ENCODE data around the gene NCAPG2.

NCAPG2 gene

GRCh38 chr7:158596745-158597144 is 107.9 kb downstream of the NCAPG2 start:
- no peak for TF ChIP-seq FOXP2 (optimal IDR thresholded peaks at IDR 0.05; ENCODE audit: borderline replicate concordance, extremely low read depth, extremely low read length, insufficient read depth)
- no peak for TF ChIP-seq POLR2AphosphoS5 (IDR thresholded peaks at IDR 0.05; ENCODE audit: low read depth, low read length)
- no peak for TF ChIP-seq TAF1 (IDR thresholded peaks at IDR 0.05; ENCODE audit: borderline replicate concordance, insufficient read depth, low read length)
- TF ChIP-seq REST (IDR thresholded peaks at IDR 0.05; ENCODE audit: insufficient read depth in 1 of 2, low read depth in 2 of 2, low read length in 2 of 2) = no peak
- TF ChIP-seq SIN3A (IDR thresholded peaks at IDR 0.05; ENCODE audit: borderline replicate concordance, insufficient read depth, low read length) = no peak

DNA sequence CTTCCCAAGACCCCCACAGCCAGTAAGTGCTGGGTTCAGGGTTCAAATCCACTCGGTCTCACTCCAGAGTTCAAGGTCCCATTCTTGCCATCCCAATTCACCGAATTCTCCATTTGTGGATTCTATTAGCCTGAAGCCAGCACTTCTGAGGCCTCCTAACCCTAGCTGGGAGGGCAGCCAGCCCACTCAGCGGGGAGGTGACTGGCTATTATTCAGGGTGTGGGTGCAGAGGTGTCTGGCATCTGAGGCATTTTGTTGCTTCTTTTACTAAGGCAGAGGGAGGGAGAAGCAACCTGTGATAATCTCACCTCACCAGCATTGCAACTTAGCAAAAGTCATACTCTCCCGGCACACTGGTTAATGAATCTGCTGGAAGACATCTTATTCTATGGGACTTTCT is 108.3 kb downstream of the NCAPG2 start:
- no peak for TF ChIP-seq POLR2AphosphoS5 (IDR thresholded peaks at IDR 0.05; ENCODE audit: low read depth, low read length)
- TF ChIP-seq REST (IDR thresholded peaks at IDR 0.05; ENCODE audit: insufficient read depth in 1 of 2, low read depth in 2 of 2, low read length in 2 of 2) = no peak
- no peak for TF ChIP-seq SIN3A (IDR thresholded peaks at IDR 0.05; ENCODE audit: borderline replicate concordance, insufficient read depth, low read length)
- TF ChIP-seq TAF1 (IDR thresholded peaks at IDR 0.05; ENCODE audit: borderline replicate concordance, insufficient read depth, low read length) = no peak
- TF ChIP-seq FOXP2 (optimal IDR thresholded peaks at IDR 0.05; ENCODE audit: borderline replicate concordance, extremely low read depth, extremely low read length, insufficient read depth) = no peak

DNA sequence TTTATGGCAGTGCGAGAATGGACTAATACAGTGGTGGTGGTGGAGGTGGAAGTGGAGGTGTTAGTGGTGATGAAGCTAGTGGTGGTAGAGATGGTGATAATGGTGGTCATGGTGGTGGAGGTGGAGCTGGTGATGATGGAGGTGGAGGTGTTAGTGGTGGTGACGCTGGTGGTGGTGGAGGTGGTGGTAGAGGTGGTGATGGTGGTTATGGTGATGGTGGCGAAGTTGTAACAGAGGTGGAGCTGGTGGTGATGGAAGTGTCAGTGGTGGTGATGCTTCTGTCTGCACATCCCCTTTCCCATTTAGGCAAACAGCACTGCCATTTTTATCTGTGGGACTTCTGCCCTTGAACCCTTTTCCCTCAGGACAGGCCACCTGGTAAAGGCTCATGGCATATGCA is 109.5 kb downstream of the NCAPG2 start:
- TF ChIP-seq POLR2AphosphoS5 (IDR thresholded peaks at IDR 0.05; ENCODE audit: low read depth, low read length) (no peak), SIN3A (IDR thresholded peaks at IDR 0.05; ENCODE audit: borderline replicate concordance, insufficient read depth, low read length) (no peak), TAF1 (IDR thresholded peaks at IDR 0.05; ENCODE audit: borderline replicate concordance, insufficient read depth, low read length) (no peak), FOXP2 (optimal IDR thresholded peaks at IDR 0.05; ENCODE audit: borderline replicate concordance, extremely low read depth, extremely low read length, insufficient read depth) (no peak), REST (IDR thresholded peaks at IDR 0.05; ENCODE audit: insufficient read depth in 1 of 2, low read depth in 2 of 2, low read length in 2 of 2) (no peak)

DNA sequence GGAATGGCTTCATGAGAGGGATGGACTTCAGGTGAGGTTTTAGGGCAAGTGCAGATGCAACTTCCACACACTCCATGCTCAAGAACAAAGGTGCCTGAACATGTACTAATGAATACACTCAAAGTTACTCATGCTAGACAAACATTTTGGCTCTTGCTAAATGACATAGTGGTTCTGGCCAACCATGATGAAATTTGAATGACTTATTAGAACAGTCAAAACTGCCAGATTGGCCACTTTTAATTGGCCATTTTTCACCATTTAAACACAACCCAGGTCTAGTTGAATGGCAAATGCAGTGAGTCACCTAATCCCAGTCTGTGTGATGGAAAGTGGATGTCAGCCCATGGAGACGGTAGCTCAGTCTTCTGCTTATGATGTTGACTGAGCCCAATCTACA is 112.1 kb downstream of the NCAPG2 start:
- TF ChIP-seq FOXP2 (optimal IDR thresholded peaks at IDR 0.05; ENCODE audit: borderline replicate concordance, extremely low read depth, extremely low read length, insufficient read depth) (no peak), REST (IDR thresholded peaks at IDR 0.05; ENCODE audit: insufficient read depth in 1 of 2, low read depth in 2 of 2, low read length in 2 of 2) (no peak), POLR2AphosphoS5 (IDR thresholded peaks at IDR 0.05; ENCODE audit: low read depth, low read length) (no peak), TAF1 (IDR thresholded peaks at IDR 0.05; ENCODE audit: borderline replicate concordance, insufficient read depth, low read length) (no peak), SIN3A (IDR thresholded peaks at IDR 0.05; ENCODE audit: borderline replicate concordance, insufficient read depth, low read length) (no peak)

DNA sequence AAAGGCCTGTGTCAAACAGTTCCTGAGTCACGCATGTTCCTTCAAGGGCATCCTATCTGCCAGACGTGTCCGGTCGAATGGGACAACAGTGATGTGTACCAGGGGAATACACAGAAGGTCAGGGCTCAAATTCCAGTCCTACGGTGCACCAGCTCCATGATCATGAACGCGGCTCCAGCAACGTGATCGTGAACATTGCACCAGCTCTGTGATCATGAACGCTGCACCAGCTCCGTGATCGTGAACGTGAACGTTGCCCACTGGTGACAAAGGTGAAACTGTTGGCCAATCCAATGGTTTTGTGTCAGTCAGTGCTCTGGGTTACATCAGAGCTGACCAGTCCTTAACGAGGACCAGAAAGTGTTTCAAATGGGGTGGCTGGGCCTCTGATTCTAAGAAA is 112.7 kb downstream of the NCAPG2 start:
- TF ChIP-seq TAF1 (IDR thresholded peaks at IDR 0.05; ENCODE audit: borderline replicate concordance, insufficient read depth, low read length) (no peak), SIN3A (IDR thresholded peaks at IDR 0.05; ENCODE audit: borderline replicate concordance, insufficient read depth, low read length) (no peak), POLR2AphosphoS5 (IDR thresholded peaks at IDR 0.05; ENCODE audit: low read depth, low read length) (no peak), FOXP2 (optimal IDR thresholded peaks at IDR 0.05; ENCODE audit: borderline replicate concordance, extremely low read depth, extremely low read length, insufficient read depth) (no peak), REST (IDR thresholded peaks at IDR 0.05; ENCODE audit: insufficient read depth in 1 of 2, low read depth in 2 of 2, low read length in 2 of 2) (no peak)

All from PFSK-1 (cell line).